CD4-positive, CD25-positive, alpha-beta regulatory T cell (primary cell): ENCODE results near the gene MACROD2. TPM values are rescaled to one million over a fixed set of nuclear protein-coding genes. Genes with fewer than 3 reads are reported as not detected.

Experiments used
- ATAC-seq, 2 donors: fragments of 150-1000 bp; cut with Tn5 transposase; one replicate each; pipeline ENCODE4 v1.10.0; 2021; ENCODE audit warnings: low read depth in 2 of 2, moderate number of reproducible peaks in 2 of 2, moderate library complexity in 1 of 2
- DNase-seq, 3 donors: peaks; one replicate each; pipeline versions ENCODE4 v3.0.0 to v3.0.0-alpha.2; 2012 to 2022; ENCODE audit warnings: mixed read lengths in 1 of 3
- H3K27ac ChIP-seq: one replicate; pipeline ENCODE4 v1.7.0; 2013; ENCODE audit warnings: mild to moderate bottlenecking, low read length; ENCODE audit not compliant: insufficient read depth, poor library complexity, severe bottlenecking
- H3K27me3 ChIP-seq: one replicate; pipeline ENCODE4 v1.7.0; 2013; ENCODE audit warnings: low read length; ENCODE audit not compliant: control insufficient read depth, insufficient read depth
- H3K36me3 ChIP-seq: one replicate; pipeline ENCODE4 v1.7.0; 2013; ENCODE audit warnings: mild to moderate bottlenecking, low read length, moderate library complexity; ENCODE audit not compliant: control insufficient read depth, insufficient read depth
- H3K4me1 ChIP-seq: 2 replicates; pipeline ENCODE4 v1.7.0; 2013; ENCODE audit warnings: mild to moderate bottlenecking, low read length; ENCODE audit not compliant: insufficient read depth, control insufficient read depth, poor library complexity, severe bottlenecking
- H3K4me3 ChIP-seq: one replicate; pipeline ENCODE4 v1.7.0; 2013; ENCODE audit warnings: low read depth, mild to moderate bottlenecking, low read length, moderate library complexity
- H3K9me3 ChIP-seq, 2 experiments: 1 replicate in 1 of 2; 2 replicates in 1 of 2; pipeline ENCODE4 v1.7.0; 2013; ENCODE audit warnings: low read length in 2 of 2, mild to moderate bottlenecking in 1 of 2, moderate library complexity in 1 of 2; ENCODE audit not compliant: control insufficient read depth in 2 of 2
- H3K27ac Mint-ChIP-seq, 3 donors: one replicate each; pipeline ENCODE4 v1.8.0; 2020 to 2022; ENCODE audit warnings: mild to moderate bottlenecking in 3 of 3, mixed read lengths in 3 of 3, moderate library complexity in 2 of 3
- H3K27me3 Mint-ChIP-seq: one replicate; pipeline ENCODE4 v1.8.0; 2022; ENCODE audit warnings: mild to moderate bottlenecking, mixed read lengths
- H3K36me3 Mint-ChIP-seq: one replicate; pipeline ENCODE4 v1.8.0; 2020; ENCODE audit warnings: mixed read lengths
- H3K4me1 Mint-ChIP-seq, 4 donors: one replicate each; pipeline ENCODE4 v1.8.0; 2020 to 2022; ENCODE audit warnings: mixed read lengths in 4 of 4, mild to moderate bottlenecking in 1 of 4
- H3K4me3 Mint-ChIP-seq, 4 donors: one replicate each; pipeline ENCODE4 v1.8.0; 2020 to 2022; ENCODE audit warnings: mild to moderate bottlenecking in 4 of 4, mixed read lengths in 4 of 4, moderate library complexity in 3 of 4
- H3K9me3 Mint-ChIP-seq, 7 donors: one replicate each; pipeline ENCODE4 v1.8.0; 2020 to 2022; ENCODE audit warnings: mixed read lengths in 7 of 7, mild to moderate bottlenecking in 3 of 7, moderate library complexity in 2 of 7
- polyA plus RNA-seq, 4 donors: library from polyadenylated mRNA; unstranded; fragments of 300-500 nt; fragmentation: Illumina TruSeq; gene quantifications; one replicate each; pipeline ENCODE4 v1.2.3, GENCODE V29; 2021
- total RNA-seq: library from RNA; stranded (reverse); gene quantifications from one replicate; pipeline ENCODE4 v1.2.3, GENCODE V29; 2022

The MACROD2 gene
- total and polyA plus RNA-seq, 5 donors from 2014 or later = 1.4 TPM; not detected in 4

DNA sequence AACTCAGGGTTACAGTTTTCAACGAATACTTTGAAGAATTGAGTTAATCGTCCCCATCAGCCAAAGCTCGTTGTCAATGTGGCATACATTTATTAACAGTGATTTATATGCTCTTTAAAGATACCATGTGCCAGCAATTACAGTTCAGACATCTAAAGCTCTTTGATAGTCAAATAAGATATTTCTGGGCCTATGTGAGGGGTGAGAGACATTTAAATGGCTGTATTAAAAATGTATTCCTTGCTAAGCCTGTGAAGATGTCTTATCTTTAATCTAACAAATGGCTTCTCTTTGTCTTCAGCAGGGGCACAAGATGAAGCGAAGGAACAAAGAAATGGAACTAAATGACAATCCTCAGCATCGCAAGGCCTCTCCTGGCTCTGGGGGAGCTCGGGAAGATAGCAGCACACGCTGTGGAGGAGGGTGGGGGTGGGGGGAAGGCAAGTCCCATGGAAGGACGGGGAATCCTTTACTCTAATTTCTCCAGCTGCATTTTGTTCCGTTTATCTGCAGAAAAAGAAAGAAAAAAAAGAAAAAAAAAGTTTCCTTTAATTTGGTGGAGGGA, 2054.3 kb downstream of the MACROD2 start:
- Mint-ChIP-seq H3K27ac (no peak overlapping the region), H3K27me3 (no peaks in the 10 kb centered on the region), H3K36me3 (no peaks in the 10 kb centered on the region), H3K4me3 (no peak overlapping the region), H3K4me1 (no peaks in the 10 kb centered on the region), H3K9me3 (peaks cover 0 to 4% (median 0%) of the 10 kb centered on the region in 7 donors)
- Histone ChIP-seq H3K27me3 (no peaks in the 10 kb centered on the region), H3K4me3 (no peak overlapping the region), H3K4me1 (no peaks in the 10 kb centered on the region), H3K9me3 (no peaks in the 10 kb centered on the region), H3K36me3 (no peaks in the 10 kb centered on the region), H3K27ac (no peak overlapping the region)
- ATAC-seq (no peak), DNase-seq (no peak)

- Histone ChIP-seq H3K27me3 (no peaks in the 10 kb centered on the region), H3K4me3 (no peak overlapping the region), H3K27ac (no peak overlapping the region), H3K36me3 (no peaks in the 10 kb centered on the region), H3K9me3 (no peaks in the 10 kb centered on the region), H3K4me1 (no peaks in the 10 kb centered on the region)
- no peaks in the 10 kb centered on the region for H3K4me1 Mint-ChIP-seq
- ATAC-seq (no peak), DNase-seq (no peak)
- H3K27ac Mint-ChIP-seq = no peak overlapping the region
- H3K36me3 Mint-ChIP-seq = no peaks in the 10 kb centered on the region
- peaks cover 0 to 4% (median 0%) of the 10 kb centered on the region in 7 donors for H3K9me3 Mint-ChIP-seq
- no peak overlapping the region for H3K4me3 Mint-ChIP-seq
- H3K27me3 Mint-ChIP-seq = no peaks in the 10 kb centered on the region
Measured at GRCh38 chr20:16050366-16050765, 2055.1 kb downstream of the MACROD2 start.

DNA sequence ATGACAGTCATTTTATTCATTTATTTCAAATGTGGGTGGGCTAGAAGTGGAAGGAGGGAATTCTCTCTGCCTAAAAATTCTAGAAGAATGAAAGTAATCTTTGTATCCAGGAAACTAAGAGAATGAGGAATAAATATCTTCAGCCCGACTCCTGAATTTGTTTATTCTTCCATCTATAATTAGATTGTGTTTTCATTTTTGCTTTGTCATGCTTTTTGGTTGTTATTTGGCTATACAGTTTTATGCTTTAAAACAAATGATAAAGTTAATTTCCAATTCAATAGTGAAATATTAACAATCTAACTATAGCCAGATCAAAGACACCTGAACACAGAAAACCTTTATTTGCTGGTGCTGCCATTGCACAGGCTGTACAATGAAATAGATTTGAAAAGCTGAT, 2056.7 kb downstream of the MACROD2 start:
- Histone ChIP-seq H3K36me3 (no peaks in the 10 kb centered on the region), H3K4me1 (no peaks in the 10 kb centered on the region), H3K27me3 (no peaks in the 10 kb centered on the region), H3K9me3 (no peaks in the 10 kb centered on the region), H3K4me3 (no peak overlapping the region), H3K27ac (no peak overlapping the region)
- H3K4me3 Mint-ChIP-seq = no peak overlapping the region
- H3K4me1 Mint-ChIP-seq = no peaks in the 10 kb centered on the region
- H3K27ac Mint-ChIP-seq = no peak overlapping the region
- H3K9me3 Mint-ChIP-seq = peaks cover 0 to 6% (median 0%) of the 10 kb centered on the region in 7 donors
- ATAC-seq (no peak), DNase-seq (no peak)
- no peaks in the 10 kb centered on the region for H3K27me3 Mint-ChIP-seq
- no peaks in the 10 kb centered on the region for H3K36me3 Mint-ChIP-seq

DNA sequence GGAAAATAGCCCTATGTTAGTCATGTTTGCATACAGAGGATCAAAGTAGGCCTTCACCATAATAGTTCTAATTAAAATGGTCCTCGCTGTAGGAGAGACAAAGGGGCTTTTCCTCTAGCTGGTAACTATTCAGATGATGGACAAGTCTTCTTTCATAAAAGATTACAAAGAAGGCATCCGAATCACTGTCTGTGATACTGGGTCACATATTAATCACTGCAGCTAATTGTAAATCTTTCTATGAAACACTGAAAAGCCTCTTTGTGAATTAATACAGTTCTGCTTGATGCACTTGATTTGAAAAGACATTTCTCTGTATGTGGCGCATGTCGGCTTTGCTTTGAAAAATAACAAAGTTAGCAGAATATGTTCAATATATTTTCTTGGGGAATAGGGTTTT, 2057.1 kb downstream of the MACROD2 start:
- H3K4me3 Mint-ChIP-seq = no peak overlapping the region
- no peak overlapping the region for H3K27ac Mint-ChIP-seq
- no peaks in the 10 kb centered on the region for H3K36me3 Mint-ChIP-seq
- Histone ChIP-seq H3K27ac (no peak overlapping the region), H3K4me3 (no peak overlapping the region), H3K4me1 (no peaks in the 10 kb centered on the region), H3K36me3 (no peaks in the 10 kb centered on the region), H3K9me3 (no peaks in the 10 kb centered on the region), H3K27me3 (no peaks in the 10 kb centered on the region)
- H3K27me3 Mint-ChIP-seq = no peaks in the 10 kb centered on the region
- DNase-seq (no peak), ATAC-seq (no peak)
- peaks cover 0 to 5% (median 0%) of the 10 kb centered on the region in 7 donors for H3K9me3 Mint-ChIP-seq
- no peaks in the 10 kb centered on the region for H3K4me1 Mint-ChIP-seq

DNA sequence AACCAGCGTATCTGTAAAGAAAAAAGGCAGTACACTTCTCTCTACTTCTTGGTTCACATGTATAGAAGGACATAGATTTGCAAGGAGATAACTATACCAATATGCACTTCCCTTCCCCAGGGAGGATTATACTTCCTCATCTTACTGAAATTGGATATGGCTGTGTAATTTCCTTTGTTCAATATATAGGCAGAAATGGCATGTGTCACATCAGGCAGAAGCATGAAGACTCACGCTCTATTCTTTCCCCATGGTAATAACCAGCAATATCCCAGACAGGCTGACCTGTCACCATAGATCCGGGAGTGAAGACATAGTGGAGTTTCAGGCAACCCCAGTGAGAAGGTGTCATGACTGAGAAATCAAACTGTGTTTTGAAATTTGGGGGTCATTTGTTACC, 2059.7 kb downstream of the MACROD2 start:
- H3K27ac Mint-ChIP-seq = no peak overlapping the region
- H3K4me1 Mint-ChIP-seq = no peaks in the 10 kb centered on the region
- no peaks in the 10 kb centered on the region for H3K27me3 Mint-ChIP-seq
- no peak for ATAC-seq
- no peaks in the 10 kb centered on the region for H3K9me3 ChIP-seq
- peaks cover 0 to 7% (median 0%) of the 10 kb centered on the region in 7 donors for H3K9me3 Mint-ChIP-seq
- H3K4me3 ChIP-seq = no peak overlapping the region
- H3K36me3 Mint-ChIP-seq = no peaks in the 10 kb centered on the region
- DNase-seq = no peak
- H3K4me1 ChIP-seq = no peaks in the 10 kb centered on the region
- H3K27ac ChIP-seq = no peak overlapping the region
- no peaks in the 10 kb centered on the region for H3K36me3 ChIP-seq
- no peak overlapping the region for H3K4me3 Mint-ChIP-seq
- no peaks in the 10 kb centered on the region for H3K27me3 ChIP-seq

GRCh38 chr20:16057651-16058050, 2062.3 kb downstream of the MACROD2 start:
- ATAC-seq = no peak
- no peaks in the 10 kb centered on the region for H3K27me3 Mint-ChIP-seq
- H3K4me1 Mint-ChIP-seq = no peaks in the 10 kb centered on the region

GRCh38 chr20:16058268-16058667, 2063.0 kb downstream of the MACROD2 start:
- no peak overlapping the region for H3K4me3 Mint-ChIP-seq
- H3K36me3 ChIP-seq = no peaks in the 10 kb centered on the region
- no peaks in the 10 kb centered on the region for H3K36me3 Mint-ChIP-seq
- ATAC-seq = no peak
- H3K9me3 ChIP-seq = no peaks in the 10 kb centered on the region
- H3K4me1 ChIP-seq = no peaks in the 10 kb centered on the region
- H3K4me1 Mint-ChIP-seq = no peaks in the 10 kb centered on the region
- DNase-seq = no peak
- peaks cover 0 to 9% (median 0%) of the 10 kb centered on the region in 7 donors for H3K9me3 Mint-ChIP-seq
- H3K27me3 Mint-ChIP-seq = no peaks in the 10 kb centered on the region
- H3K4me3 ChIP-seq = no peak overlapping the region
- no peak overlapping the region for H3K27ac ChIP-seq
- no peaks in the 10 kb centered on the region for H3K27me3 ChIP-seq
- H3K27ac Mint-ChIP-seq = no peak overlapping the region

More at GRCh38 chr20:16057651-16058050, 2062.3 kb downstream of the MACROD2 start:
- Mint-ChIP-seq H3K36me3 (no peaks in the 10 kb centered on the region), H3K27ac (no peak overlapping the region), H3K9me3 (peaks cover 0 to 9% (median 0%) of the 10 kb centered on the region in 7 donors), H3K4me3 (no peak overlapping the region)
- no peaks in the 10 kb centered on the region for H3K27me3 ChIP-seq
- no peaks in the 10 kb centered on the region for H3K9me3 ChIP-seq
- no peak overlapping the region for H3K27ac ChIP-seq
- no peak for DNase-seq
- H3K4me1 ChIP-seq = no peaks in the 10 kb centered on the region
- no peaks in the 10 kb centered on the region for H3K36me3 ChIP-seq
- no peak overlapping the region for H3K4me3 ChIP-seq

GRCh38 chr20:16059841-16060240, 2064.5 kb downstream of the MACROD2 start:
- no peak for DNase-seq

More at GRCh38 chr20:16059841-16060240, 2064.5 kb downstream of the MACROD2 start:
- H3K4me1 Mint-ChIP-seq = no peaks in the 10 kb centered on the region
- H3K36me3 Mint-ChIP-seq = no peaks in the 10 kb centered on the region
- Histone ChIP-seq H3K4me3 (no peak overlapping the region), H3K27ac (no peak overlapping the region), H3K36me3 (no peaks in the 10 kb centered on the region), H3K4me1 (no peaks in the 10 kb centered on the region), H3K9me3 (no peaks in the 10 kb centered on the region), H3K27me3 (no peaks in the 10 kb centered on the region)
- ATAC-seq = no peak
- peaks cover 0 to 9% (median 2%) of the 10 kb centered on the region in 7 donors for H3K9me3 Mint-ChIP-seq
- no peaks in the 10 kb centered on the region for H3K27me3 Mint-ChIP-seq
- no peak overlapping the region for H3K4me3 Mint-ChIP-seq
- no peak overlapping the region for H3K27ac Mint-ChIP-seq
